NCI-H774 (cell line): ENCODE measurements around the gene RAB3A.

Source experiments
- DNase-seq: peaks from one replicate; lab custom pipeline; 2025; lab: John Stamatoyannopoulos, UW

Gene RAB3A

GRCh38 chr19:18150776-18151624, 52.8 kb downstream of the RAB3A start:
- no peak for DNase-seq

GRCh38 chr19:18149596-18149975, 54.3 kb downstream of the RAB3A start:
- DNase-seq: no peak

GRCh38 chr19:18147396-18147795, 56.4 kb downstream of the RAB3A start:
- no peak for DNase-seq
